Panc1 (cell line): ENCODE results near the gene PLEKHA7.

Source experiments
- SIN3A ChIP-seq: IDR thresholded peaks from 2 replicates; pipeline ENCODE4 v1.6.1; 2012; ENCODE audit warnings: low read depth, mild to moderate bottlenecking, low read length, moderate library complexity, borderline replicate concordance; ENCODE audit not compliant: insufficient read depth
- TF ChIP-seq, protein P1 (sequence below): fragments of 450-650 bp; IDR thresholded peaks from 2 replicates; pipeline ENCODE4 v1.5.1; 2017; ENCODE audit warnings: mild to moderate bottlenecking

DNA sequence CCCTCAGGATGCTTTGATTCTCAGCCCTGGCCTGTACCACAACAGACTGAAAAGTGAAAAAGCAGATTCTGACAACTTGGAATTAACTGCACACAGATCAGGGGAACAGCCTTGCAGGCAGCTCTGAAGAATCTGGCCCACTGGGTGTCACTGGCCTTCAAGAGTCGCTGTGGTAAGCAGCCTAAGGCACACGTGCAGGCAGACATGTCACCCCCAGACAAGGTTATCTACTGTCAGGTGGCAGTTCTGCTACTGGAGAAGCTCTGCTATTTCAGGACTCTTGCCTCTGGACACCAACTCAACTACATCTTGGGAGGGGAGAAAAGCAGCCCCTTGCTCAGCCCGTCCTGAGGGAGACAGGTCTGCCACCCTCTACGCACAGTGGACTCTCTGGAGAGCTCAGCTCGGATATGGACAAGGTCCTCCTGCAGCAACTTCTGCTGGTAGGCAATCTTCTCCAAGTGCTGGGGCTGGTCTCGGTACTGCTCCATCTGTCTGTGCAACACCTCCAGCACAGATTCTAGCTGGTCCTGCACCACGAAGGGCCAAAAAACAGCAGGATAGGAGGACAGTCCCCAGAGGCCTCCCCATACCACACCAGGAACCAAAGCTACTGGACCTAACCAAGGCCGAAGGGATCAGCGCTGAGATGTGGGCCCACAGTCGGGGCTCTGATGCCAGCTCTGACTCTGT, 212.8 kb downstream of the PLEKHA7 start:
- TF ChIP-seq, protein P1, sequence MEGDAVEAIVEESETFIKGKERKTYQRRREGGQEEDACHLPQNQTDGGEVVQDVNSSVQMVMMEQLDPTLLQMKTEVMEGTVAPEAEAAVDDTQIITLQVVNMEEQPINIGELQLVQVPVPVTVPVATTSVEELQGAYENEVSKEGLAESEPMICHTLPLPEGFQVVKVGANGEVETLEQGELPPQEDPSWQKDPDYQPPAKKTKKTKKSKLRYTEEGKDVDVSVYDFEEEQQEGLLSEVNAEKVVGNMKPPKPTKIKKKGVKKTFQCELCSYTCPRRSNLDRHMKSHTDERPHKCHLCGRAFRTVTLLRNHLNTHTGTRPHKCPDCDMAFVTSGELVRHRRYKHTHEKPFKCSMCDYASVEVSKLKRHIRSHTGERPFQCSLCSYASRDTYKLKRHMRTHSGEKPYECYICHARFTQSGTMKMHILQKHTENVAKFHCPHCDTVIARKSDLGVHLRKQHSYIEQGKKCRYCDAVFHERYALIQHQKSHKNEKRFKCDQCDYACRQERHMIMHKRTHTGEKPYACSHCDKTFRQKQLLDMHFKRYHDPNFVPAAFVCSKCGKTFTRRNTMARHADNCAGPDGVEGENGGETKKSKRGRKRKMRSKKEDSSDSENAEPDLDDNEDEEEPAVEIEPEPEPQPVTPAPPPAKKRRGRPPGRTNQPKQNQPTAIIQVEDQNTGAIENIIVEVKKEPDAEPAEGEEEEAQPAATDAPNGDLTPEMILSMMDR: no peak
- no peak for TF ChIP-seq SIN3A
